Measurements from ENCODE around the gene MEDAG.

DNA sequence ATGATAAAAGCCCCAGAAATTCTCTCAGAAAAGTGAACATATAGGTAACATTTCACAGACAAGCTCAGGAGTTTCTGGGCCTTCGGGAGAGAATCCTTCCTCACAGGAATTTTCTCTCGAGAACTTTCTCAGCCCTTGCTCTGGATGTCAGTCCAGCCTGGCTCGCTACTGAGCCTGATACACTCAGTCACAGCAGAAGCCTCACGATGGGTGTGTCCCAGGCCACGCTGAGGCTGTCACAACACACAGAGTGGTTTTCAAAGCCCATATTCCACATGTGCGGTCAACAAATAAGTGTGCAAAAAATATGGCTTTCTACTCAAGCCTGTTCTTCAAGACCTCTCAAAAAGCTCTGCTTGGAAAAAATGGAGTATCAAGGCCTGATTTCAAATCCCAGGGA, 31.5 kb upstream of the MEDAG start:
- TF ChIP-seq, protein P1, sequence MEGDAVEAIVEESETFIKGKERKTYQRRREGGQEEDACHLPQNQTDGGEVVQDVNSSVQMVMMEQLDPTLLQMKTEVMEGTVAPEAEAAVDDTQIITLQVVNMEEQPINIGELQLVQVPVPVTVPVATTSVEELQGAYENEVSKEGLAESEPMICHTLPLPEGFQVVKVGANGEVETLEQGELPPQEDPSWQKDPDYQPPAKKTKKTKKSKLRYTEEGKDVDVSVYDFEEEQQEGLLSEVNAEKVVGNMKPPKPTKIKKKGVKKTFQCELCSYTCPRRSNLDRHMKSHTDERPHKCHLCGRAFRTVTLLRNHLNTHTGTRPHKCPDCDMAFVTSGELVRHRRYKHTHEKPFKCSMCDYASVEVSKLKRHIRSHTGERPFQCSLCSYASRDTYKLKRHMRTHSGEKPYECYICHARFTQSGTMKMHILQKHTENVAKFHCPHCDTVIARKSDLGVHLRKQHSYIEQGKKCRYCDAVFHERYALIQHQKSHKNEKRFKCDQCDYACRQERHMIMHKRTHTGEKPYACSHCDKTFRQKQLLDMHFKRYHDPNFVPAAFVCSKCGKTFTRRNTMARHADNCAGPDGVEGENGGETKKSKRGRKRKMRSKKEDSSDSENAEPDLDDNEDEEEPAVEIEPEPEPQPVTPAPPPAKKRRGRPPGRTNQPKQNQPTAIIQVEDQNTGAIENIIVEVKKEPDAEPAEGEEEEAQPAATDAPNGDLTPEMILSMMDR (IDR thresholded peaks at IDR 0.05) = no peak
- no peak for TF ChIP-seq EZH2 (IDR thresholded peaks at IDR 0.05; ENCODE audit: borderline replicate concordance, insufficient read depth, low read depth, low read length, poor library complexity, severe bottlenecking)
